Esophagus muscularis mucosa (tissue), 3 donors: ENCODE data around the gene DYNLT2B.

Experiments
- POLR2AphosphoS5 ChIP-seq, 2 donors: sonication (generic); formaldehyde crosslinking; IDR thresholded peaks; one replicate each; pipeline ENCODE4 v1.6.1; 2017; ENCODE audit warnings: antibody characterized with exemption in 2 of 2
- TF ChIP-seq, protein P1 (sequence below), 3 experiments: fragments of 200-600 bp in 2 of 3; fragments of 450-650 bp in 1 of 3; sonication (generic) in 2 of 3; IDR thresholded peaks; one replicate each; pipeline ENCODE4 v1.5.1; 2017 to 2019; ENCODE audit warnings: antibody characterized with exemption in 3 of 3, mild to moderate bottlenecking in 2 of 3, moderate library complexity in 1 of 3

DNA sequence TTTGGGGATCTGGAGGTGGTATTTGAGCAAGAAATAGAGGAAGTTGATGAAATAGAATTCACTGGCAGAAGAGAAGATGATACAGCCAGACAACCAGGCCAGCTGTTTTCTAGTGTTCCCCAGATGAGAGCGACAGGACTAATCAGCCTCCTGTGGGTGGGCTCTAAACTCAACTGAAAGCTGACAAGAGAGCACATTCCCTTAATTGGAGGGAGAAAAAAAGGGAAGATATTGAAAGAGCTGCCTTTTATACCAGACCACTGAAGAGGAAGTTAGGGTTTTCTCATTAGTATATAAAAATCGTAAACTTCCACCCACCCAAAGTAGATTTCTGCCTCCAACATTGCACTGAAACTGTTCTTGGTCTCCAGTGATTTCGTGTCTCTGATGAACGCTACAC is 26.6 kb upstream of the DYNLT2B start:
- TF ChIP-seq POLR2AphosphoS5 (IDR thresholded peaks at IDR 0.05): no peak
- TF ChIP-seq, protein P1, sequence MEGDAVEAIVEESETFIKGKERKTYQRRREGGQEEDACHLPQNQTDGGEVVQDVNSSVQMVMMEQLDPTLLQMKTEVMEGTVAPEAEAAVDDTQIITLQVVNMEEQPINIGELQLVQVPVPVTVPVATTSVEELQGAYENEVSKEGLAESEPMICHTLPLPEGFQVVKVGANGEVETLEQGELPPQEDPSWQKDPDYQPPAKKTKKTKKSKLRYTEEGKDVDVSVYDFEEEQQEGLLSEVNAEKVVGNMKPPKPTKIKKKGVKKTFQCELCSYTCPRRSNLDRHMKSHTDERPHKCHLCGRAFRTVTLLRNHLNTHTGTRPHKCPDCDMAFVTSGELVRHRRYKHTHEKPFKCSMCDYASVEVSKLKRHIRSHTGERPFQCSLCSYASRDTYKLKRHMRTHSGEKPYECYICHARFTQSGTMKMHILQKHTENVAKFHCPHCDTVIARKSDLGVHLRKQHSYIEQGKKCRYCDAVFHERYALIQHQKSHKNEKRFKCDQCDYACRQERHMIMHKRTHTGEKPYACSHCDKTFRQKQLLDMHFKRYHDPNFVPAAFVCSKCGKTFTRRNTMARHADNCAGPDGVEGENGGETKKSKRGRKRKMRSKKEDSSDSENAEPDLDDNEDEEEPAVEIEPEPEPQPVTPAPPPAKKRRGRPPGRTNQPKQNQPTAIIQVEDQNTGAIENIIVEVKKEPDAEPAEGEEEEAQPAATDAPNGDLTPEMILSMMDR (IDR thresholded peaks at IDR 0.05): no peak
